ENCODE measurements around the gene C1orf21.

- TF ChIP-seq E2F4 (CRISPR knock-in tag; IDR thresholded peaks at IDR 0.05; ENCODE audit: borderline replicate concordance, low read depth) = no peak
- TF ChIP-seq TP53 (CRISPR knock-in tag; IDR thresholded peaks at IDR 0.05) = no peak
- TF ChIP-seq ZSCAN18 (CRISPR knock-in tag; IDR thresholded peaks at IDR 0.05) = no peak
- TF ChIP-seq MAX (CRISPR knock-in tag; IDR thresholded peaks at IDR 0.05) = no peak
- no peak for TF ChIP-seq CTCF (IDR thresholded peaks at IDR 0.05)
- TF ChIP-seq ATF2 (CRISPR knock-in tag; IDR thresholded peaks at IDR 0.05; ENCODE audit: borderline replicate concordance, low read depth) = no peak
- no peak for TF ChIP-seq GTF2I (CRISPR knock-in tag; conservative IDR thresholded peaks at IDR 0.05)
- TF ChIP-seq ESRRA (CRISPR knock-in tag; IDR thresholded peaks at IDR 0.05; ENCODE audit: borderline replicate concordance) = no peak
These were observed 277.8 kb downstream of the C1orf21 start for GRCh38 chr1:184664661-184665060.

Data from WTC11 (cell line).